ENCODE measurements around the gene MICU1. TPM values are rescaled to one million over a fixed set of nuclear protein-coding genes. Genes with fewer than 3 reads are reported as not detected.

Gene MICU1
- total RNA-seq, 4 donors from 2014 or later, result 14.6 to 22.2 (median 20.1) TPM

DNA sequence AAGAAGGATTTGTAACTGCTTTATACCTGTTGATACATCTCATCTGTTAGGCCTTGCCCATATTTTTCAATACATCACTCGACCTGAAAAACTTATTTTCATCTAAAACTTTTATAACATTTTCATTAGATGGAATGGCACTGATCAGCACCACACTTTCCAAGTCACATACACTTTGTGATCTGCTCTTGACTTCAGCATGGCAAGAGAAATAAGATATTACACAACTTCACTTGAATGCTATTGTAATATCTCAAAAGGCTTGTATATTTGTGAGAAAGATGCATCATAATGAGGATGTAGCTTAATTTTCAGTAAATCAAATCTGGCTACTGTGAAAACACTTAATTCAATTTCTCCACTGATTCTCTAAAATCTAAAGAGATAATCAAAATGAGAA, 126.2 kb downstream of the MICU1 start:
- WGBS, 2 donors, result 58 to 74% methylated on average over 1 of the region's 1 CpG
- H3K4me3 ChIP-seq, result no peak overlapping the region
- no peaks in the 10 kb centered on the region for H3K36me3 ChIP-seq
- intact Hi-C loops (cut with DNase I), result no loop called here
- H3K27me3 ChIP-seq, result no peaks in the 10 kb centered on the region
- H3K27ac ChIP-seq, result no peak overlapping the region
- TF ChIP-seq, protein P1, sequence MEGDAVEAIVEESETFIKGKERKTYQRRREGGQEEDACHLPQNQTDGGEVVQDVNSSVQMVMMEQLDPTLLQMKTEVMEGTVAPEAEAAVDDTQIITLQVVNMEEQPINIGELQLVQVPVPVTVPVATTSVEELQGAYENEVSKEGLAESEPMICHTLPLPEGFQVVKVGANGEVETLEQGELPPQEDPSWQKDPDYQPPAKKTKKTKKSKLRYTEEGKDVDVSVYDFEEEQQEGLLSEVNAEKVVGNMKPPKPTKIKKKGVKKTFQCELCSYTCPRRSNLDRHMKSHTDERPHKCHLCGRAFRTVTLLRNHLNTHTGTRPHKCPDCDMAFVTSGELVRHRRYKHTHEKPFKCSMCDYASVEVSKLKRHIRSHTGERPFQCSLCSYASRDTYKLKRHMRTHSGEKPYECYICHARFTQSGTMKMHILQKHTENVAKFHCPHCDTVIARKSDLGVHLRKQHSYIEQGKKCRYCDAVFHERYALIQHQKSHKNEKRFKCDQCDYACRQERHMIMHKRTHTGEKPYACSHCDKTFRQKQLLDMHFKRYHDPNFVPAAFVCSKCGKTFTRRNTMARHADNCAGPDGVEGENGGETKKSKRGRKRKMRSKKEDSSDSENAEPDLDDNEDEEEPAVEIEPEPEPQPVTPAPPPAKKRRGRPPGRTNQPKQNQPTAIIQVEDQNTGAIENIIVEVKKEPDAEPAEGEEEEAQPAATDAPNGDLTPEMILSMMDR (IDR thresholded peaks at IDR 0.05), result no peak
- TF ChIP-seq POLR2A (IDR thresholded peaks at IDR 0.05), result no peak
- peaks cover 0 to 6% (median 5%) of the 10 kb centered on the region in 3 donors for H3K9me3 ChIP-seq
- no peak for DNase-seq
- no peaks in the 10 kb centered on the region for H3K4me1 ChIP-seq

DNA sequence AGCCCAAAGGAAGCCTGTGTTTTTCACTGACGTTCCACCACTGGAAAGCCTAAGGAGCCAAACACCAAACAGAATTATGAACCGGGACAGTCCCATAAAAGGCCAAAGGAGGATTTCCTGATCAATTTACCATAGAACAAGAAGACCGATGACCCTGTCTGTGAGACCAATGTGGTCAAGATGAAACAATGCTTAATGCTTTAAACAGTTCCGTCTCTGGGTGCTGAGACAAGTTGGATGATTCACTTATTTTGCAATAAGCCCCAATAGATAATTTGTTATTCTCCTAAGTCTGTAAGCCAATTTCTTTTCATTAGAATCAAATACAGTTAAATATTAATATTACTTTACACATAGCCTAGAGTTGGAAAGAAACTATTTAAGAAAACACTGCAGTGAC, 134.9 kb downstream of the MICU1 start:
- WGBS, 2 donors, result 23 to 57% methylated on average over 4 of the region's 4 CpGs
- intact Hi-C loops (cut with DNase I), result no loop called here

DNA sequence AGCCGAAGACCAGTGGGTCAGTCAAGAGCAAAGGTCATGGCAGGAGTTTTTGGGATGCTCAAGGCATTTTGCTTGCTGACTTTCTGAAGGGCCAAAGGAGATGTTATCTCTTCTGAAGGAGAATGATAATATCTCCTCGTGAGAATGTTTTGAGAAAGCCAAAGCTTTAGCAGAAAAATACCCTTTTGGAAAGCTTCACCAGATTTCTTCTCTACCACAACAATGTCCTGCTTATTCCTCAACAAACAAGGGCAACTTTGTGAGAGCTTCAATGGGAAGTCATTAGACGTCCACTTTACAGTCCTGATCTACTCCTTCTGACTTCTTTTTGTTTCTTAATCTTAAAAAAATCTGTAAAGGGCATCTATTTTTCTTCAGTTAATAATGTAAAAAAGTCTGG, 138.4 kb downstream of the MICU1 start:
- intact Hi-C loops (cut with DNase I), result no loop called here
- TF ChIP-seq, protein P1 (IDR thresholded peaks at IDR 0.05), result no peak
- TF ChIP-seq POLR2A (IDR thresholded peaks at IDR 0.05), result no peak
- H3K36me3 ChIP-seq, result no peaks in the 10 kb centered on the region
- H3K4me1 ChIP-seq, result no peaks in the 10 kb centered on the region
- H3K4me3 ChIP-seq, result no peak overlapping the region
- H3K27me3 ChIP-seq, result no peaks in the 10 kb centered on the region
- no peak overlapping the region for H3K27ac ChIP-seq
- DNase-seq, result no peak
- 88 to 93% methylated on average over 3 of the region's 3 CpGs for WGBS, 2 donors
- H3K9me3 ChIP-seq, result no peaks in the 10 kb centered on the region

More for the DNA sequence above, 134.9 kb downstream of the MICU1 start:
- Histone ChIP-seq H3K36me3 (no peaks in the 10 kb centered on the region), H3K9me3 (no peaks in the 10 kb centered on the region), H3K4me3 (no peak overlapping the region), H3K27me3 (no peaks in the 10 kb centered on the region), H3K4me1 (no peaks in the 10 kb centered on the region), H3K27ac (no peak overlapping the region)
- DNase-seq, result no peak
- TF ChIP-seq POLR2A (IDR thresholded peaks at IDR 0.05), result no peak
- TF ChIP-seq, protein P1 (IDR thresholded peaks at IDR 0.05), result no peak

DNA sequence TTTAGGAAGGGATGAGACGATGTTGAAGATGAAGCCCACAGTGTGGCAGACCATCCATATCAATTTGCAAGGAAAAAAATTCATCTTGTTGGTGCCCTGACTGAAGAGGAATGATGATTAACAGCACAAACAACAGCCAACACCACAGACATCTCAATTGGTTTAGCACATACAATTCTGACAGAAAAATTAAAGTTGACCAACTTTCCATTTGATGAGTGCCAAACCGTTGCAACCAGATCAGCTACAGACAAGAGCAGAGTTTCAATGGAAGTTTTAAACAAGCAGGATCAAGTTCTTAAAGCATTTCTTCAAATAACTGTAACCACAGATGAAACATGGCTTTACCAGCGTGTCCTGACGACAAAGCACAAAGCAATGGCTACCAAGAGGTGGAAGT, 138.8 kb downstream of the MICU1 start:
- no peak for DNase-seq
- no peaks in the 10 kb centered on the region for H3K4me1 ChIP-seq
- H3K27me3 ChIP-seq, result no peaks in the 10 kb centered on the region
- H3K9me3 ChIP-seq, result no peaks in the 10 kb centered on the region
- no peak overlapping the region for H3K4me3 ChIP-seq
- H3K36me3 ChIP-seq, result no peaks in the 10 kb centered on the region
- TF ChIP-seq, protein P1 (IDR thresholded peaks at IDR 0.05), result no peak
- H3K27ac ChIP-seq, result no peak overlapping the region
- WGBS, 2 donors, result 85 to 92% methylated on average over 4 of the region's 4 CpGs
- intact Hi-C loops (cut with DNase I), result no loop called here

DNA sequence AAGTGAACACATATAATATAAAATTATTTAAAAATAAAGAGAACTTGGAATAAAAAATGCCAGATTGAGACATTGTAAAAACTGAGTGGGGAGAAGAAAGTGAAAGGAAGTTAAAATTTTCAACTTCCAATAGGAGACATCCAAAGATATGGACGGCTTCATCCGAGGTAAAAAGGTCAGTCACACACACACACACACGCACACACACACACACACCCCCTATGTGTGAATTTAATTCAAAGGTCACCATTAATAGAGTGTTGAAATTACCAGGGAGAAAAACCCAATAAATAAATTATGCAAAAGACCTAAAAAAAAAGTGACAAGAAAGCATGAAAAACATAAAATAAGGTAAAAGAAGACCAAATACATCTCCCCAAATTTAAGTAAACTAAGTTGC, 140.2 kb downstream of the MICU1 start:
- intact Hi-C loops (cut with DNase I), result no loop called here
- Histone ChIP-seq H3K4me3 (no peak overlapping the region), H3K27ac (no peak overlapping the region), H3K27me3 (no peaks in the 10 kb centered on the region), H3K36me3 (no peaks in the 10 kb centered on the region), H3K9me3 (no peaks in the 10 kb centered on the region), H3K4me1 (no peaks in the 10 kb centered on the region)
- WGBS, 2 donors, result 89 to 92% methylated on average over 3 of the region's 3 CpGs
- TF ChIP-seq POLR2A (IDR thresholded peaks at IDR 0.05), result no peak
- TF ChIP-seq, protein P1 (IDR thresholded peaks at IDR 0.05), result no peak
- DNase-seq, result no peak
